ENCODE data around the gene PTGIR.

- TF ChIP-seq GATA3 (IDR thresholded peaks at IDR 0.05; ENCODE audit: low read depth, low read length) (no peak), GATA2 (IDR thresholded peaks at IDR 0.05; ENCODE audit: low read depth, low read length) (peak; percentile 7; the same call in 1 of the 2 replicates)
Observed at GRCh38 chr19:46587861-46588260, 37.0 kb downstream of the PTGIR start.

All from SH-SY5Y (cell line).